HUES48 (cell line): ENCODE data around the gene USP4.

Source experiments
- H3K27ac ChIP-seq: one replicate; pipeline ENCODE4 v1.7.0; 2013; ENCODE audit warnings: low read depth, low read length, inconsistent platforms
- H3K27me3 ChIP-seq: 2 replicates; pipeline ENCODE4 v1.6.1; 2013; ENCODE audit warnings: mild to moderate bottlenecking, low read length; ENCODE audit not compliant: control insufficient read depth, insufficient read depth
- H3K36me3 ChIP-seq: 2 replicates; pipeline ENCODE4 v1.6.1; 2013; ENCODE audit warnings: low read length; ENCODE audit not compliant: control insufficient read depth, insufficient read depth
- H3K4me1 ChIP-seq: 2 replicates; pipeline ENCODE4 v1.6.1; 2013; ENCODE audit warnings: mild to moderate bottlenecking, low read length; ENCODE audit not compliant: control insufficient read depth, insufficient read depth
- H3K4me3 ChIP-seq: 2 replicates; pipeline ENCODE4 v1.5.1; 2013; ENCODE audit warnings: mild to moderate bottlenecking, low read depth, low read length
- H3K9ac ChIP-seq: 2 replicates; pipeline ENCODE4 v1.6.1; 2013; ENCODE audit warnings: mild to moderate bottlenecking, low read depth, low read length, moderate library complexity
- H3K9me3 ChIP-seq: 2 replicates; pipeline ENCODE4 v1.6.1; 2013; ENCODE audit warnings: low read length; ENCODE audit not compliant: control insufficient read depth, insufficient read depth

USP4 gene, protein sequence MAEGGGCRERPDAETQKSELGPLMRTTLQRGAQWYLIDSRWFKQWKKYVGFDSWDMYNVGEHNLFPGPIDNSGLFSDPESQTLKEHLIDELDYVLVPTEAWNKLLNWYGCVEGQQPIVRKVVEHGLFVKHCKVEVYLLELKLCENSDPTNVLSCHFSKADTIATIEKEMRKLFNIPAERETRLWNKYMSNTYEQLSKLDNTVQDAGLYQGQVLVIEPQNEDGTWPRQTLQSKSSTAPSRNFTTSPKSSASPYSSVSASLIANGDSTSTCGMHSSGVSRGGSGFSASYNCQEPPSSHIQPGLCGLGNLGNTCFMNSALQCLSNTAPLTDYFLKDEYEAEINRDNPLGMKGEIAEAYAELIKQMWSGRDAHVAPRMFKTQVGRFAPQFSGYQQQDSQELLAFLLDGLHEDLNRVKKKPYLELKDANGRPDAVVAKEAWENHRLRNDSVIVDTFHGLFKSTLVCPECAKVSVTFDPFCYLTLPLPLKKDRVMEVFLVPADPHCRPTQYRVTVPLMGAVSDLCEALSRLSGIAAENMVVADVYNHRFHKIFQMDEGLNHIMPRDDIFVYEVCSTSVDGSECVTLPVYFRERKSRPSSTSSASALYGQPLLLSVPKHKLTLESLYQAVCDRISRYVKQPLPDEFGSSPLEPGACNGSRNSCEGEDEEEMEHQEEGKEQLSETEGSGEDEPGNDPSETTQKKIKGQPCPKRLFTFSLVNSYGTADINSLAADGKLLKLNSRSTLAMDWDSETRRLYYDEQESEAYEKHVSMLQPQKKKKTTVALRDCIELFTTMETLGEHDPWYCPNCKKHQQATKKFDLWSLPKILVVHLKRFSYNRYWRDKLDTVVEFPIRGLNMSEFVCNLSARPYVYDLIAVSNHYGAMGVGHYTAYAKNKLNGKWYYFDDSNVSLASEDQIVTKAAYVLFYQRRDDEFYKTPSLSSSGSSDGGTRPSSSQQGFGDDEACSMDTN

DNA sequence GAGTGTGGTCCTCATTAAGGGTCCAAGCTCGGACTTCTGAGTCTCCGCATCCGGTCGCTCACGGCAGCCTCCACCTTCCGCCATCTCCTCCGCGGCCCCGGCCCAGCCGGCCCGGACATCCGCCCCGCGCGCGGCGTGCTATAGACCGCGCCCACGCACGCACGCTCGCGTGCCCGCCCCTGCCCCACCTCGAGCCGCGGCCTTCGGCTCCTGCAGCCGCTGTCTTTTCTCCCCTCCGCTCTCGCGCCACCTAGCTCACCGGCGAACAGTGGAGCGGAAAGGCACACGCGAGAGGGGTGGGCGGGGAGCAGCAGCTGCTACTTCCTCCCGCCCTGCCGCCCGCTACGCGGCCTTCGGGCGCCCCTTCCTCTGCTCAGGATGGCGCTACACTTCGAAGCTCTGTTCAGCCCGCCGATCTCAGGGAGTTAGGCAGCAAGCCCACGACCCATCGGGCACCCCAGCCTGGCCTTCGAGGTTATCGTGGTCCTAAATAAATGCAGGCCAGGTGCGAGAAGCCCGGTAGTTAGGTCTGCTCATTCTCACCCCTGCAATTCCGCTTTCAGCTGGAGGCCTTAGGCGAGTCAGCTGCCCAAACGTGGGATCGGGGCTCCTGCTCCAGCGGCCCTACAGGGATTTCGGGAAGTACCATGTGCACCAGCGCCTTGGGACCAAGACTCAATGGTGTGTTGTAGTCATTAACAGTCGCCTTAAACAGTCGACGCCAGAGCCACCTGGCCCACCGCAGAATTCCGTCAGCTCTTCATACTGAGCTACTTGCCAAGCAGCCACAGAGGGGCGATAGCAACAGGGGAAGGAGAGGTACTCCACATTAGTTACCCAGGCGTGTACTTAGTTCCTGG lies at the start of gene USP4:
TSS of gene USP4 (minus strand) at position 113 of the 860 bp plus-strand sequence. CDS start at position 84, 29 bp downstream.
- H3K27me3 ChIP-seq = no peaks in the 10 kb centered on the region
- peak within 1 kb of the TSS; percentile 78 for H3K9ac ChIP-seq
- no peaks in the 10 kb centered on the region for H3K9me3 ChIP-seq
- H3K36me3 ChIP-seq = peaks cover 5% of the 10 kb centered on the region
- peak within 1 kb of the TSS; percentile 86 for H3K27ac ChIP-seq
- H3K4me1 ChIP-seq = peaks cover 4% of the 10 kb centered on the region; the same call in 1 of the 2 replicates
- H3K4me3 ChIP-seq = peak within 1 kb of the TSS; percentile 90

- Histone ChIP-seq H3K27me3 (no peaks in the 10 kb centered on the region), H3K9me3 (no peaks in the 10 kb centered on the region), H3K27ac (no peak overlapping the region), H3K36me3 (peaks cover 3% of the 10 kb centered on the region; the same call in 1 of the 2 replicates), H3K4me1 (no peaks in the 10 kb centered on the region), H3K4me3 (no peak overlapping the region), H3K9ac (no peak overlapping the region)
Observed at GRCh38 chr3:49389297-49389696, 49.4 kb upstream of the USP4 start.

DNA sequence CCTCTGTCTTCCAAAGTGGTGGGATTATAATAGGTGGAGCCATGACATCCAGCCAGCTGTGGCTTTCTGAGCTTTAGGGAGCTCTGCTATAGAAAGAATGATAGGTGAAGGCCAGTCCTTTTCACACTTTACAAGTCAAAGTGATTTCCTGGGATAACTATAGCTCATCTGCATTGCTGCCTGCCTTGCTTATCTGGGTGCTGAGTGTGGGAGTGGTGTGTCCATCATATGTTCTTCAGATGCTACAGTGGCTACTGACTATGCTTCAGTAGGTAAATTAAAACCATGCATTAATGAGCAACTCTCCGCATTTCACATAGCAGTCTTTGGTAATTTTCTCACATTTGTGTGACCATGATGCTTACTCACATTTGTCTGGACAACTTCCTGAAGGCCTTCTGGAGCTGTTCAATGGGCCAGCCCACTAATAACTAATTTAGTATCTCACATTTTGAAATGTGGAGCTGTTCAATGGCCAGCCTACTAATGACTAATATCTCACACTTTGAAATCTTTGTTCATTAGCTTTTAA lies 48.5 kb upstream of the USP4 start:
- Histone ChIP-seq H3K27me3 (no peaks in the 10 kb centered on the region), H3K4me3 (no peak overlapping the region), H3K9me3 (no peaks in the 10 kb centered on the region), H3K9ac (no peak overlapping the region), H3K36me3 (peaks cover 3% of the 10 kb centered on the region; the same call in 1 of the 2 replicates), H3K27ac (no peak overlapping the region), H3K4me1 (no peaks in the 10 kb centered on the region)

DNA sequence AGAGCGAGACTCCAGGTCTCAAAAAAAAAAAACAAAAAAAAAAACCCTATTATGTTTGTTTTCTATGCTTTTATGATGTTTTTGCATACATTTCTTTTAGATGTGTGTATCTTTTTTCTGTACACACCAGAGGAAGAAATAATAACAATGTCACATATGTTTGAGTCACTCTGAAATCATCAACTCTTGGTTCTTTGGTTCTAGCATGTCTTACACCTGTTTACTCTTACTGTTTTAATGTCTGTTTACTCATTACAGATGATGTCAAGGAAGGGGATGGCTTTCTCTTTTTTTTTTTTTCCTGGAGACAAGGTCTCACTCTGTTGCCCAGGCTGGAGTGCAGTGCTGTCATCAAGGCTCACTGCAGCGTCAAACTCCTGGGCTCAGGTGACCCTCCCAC lies 47.9 kb upstream of the USP4 start:
- H3K4me3 ChIP-seq = no peak overlapping the region
- H3K27ac ChIP-seq = no peak overlapping the region
- no peaks in the 10 kb centered on the region for H3K27me3 ChIP-seq
- H3K36me3 ChIP-seq = peaks cover 3% of the 10 kb centered on the region; the same call in 1 of the 2 replicates
- H3K9me3 ChIP-seq = no peaks in the 10 kb centered on the region
- no peak overlapping the region for H3K9ac ChIP-seq
- no peaks in the 10 kb centered on the region for H3K4me1 ChIP-seq

GRCh38 chr3:49386056-49386756 lies 46.4 kb upstream of the USP4 start:
- H3K27ac ChIP-seq = no peak overlapping the region
- no peaks in the 10 kb centered on the region for H3K4me1 ChIP-seq
- no peaks in the 10 kb centered on the region for H3K9me3 ChIP-seq
- H3K36me3 ChIP-seq = peaks cover 3% of the 10 kb centered on the region; the same call in 1 of the 2 replicates
- H3K9ac ChIP-seq = no peak overlapping the region
- no peaks in the 10 kb centered on the region for H3K27me3 ChIP-seq
- no peak overlapping the region for H3K4me3 ChIP-seq

GRCh38 chr3:49385617-49386016 lies 45.8 kb upstream of the USP4 start:
- Histone ChIP-seq H3K9me3 (no peaks in the 10 kb centered on the region), H3K9ac (no peak overlapping the region), H3K27ac (no peak overlapping the region), H3K27me3 (no peaks in the 10 kb centered on the region), H3K4me3 (no peak overlapping the region), H3K36me3 (peaks cover 3% of the 10 kb centered on the region; the same call in 1 of the 2 replicates), H3K4me1 (no peaks in the 10 kb centered on the region)

- Histone ChIP-seq H3K4me3 (no peak overlapping the region), H3K36me3 (peaks cover 3% of the 10 kb centered on the region; the same call in 1 of the 2 replicates), H3K9ac (no peak overlapping the region), H3K27me3 (no peaks in the 10 kb centered on the region), H3K9me3 (no peaks in the 10 kb centered on the region), H3K27ac (no peak overlapping the region), H3K4me1 (no peaks in the 10 kb centered on the region)
Observed at GRCh38 chr3:49383387-49383786, 43.5 kb upstream of the USP4 start.

GRCh38 chr3:49378249-49378895 lies 38.5 kb upstream of the USP4 start:
- Histone ChIP-seq H3K27me3 (no peaks in the 10 kb centered on the region), H3K9me3 (no peaks in the 10 kb centered on the region), H3K27ac (no peak overlapping the region), H3K36me3 (peaks cover 25% of the 10 kb centered on the region), H3K9ac (no peak overlapping the region), H3K4me3 (no peak overlapping the region), H3K4me1 (no peaks in the 10 kb centered on the region)

DNA sequence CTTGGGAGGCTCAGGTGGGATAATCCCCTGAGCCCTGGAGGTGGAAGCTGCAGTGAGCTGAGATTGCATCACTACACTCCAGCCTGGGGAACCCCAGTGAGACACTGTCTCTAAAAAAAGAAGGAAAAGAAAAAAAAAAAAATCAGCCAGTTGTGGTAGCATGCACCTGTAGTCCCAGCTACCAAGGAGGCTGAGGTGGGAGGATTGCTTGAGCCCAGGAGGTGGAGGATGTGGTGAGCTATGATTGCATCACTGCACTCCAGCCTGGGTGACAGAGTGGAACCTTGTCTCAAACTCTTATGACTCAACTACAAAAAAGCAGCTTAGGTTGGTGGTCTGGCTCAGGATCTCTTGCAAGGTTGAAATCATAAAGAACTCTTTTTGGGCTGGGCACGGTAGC lies 37.6 kb upstream of the USP4 start:
- Histone ChIP-seq H3K9ac (no peak overlapping the region), H3K36me3 (peaks cover 33% of the 10 kb centered on the region), H3K9me3 (no peaks in the 10 kb centered on the region), H3K27ac (no peak overlapping the region), H3K4me1 (no peaks in the 10 kb centered on the region), H3K27me3 (no peaks in the 10 kb centered on the region), H3K4me3 (no peak overlapping the region)
